GM19467 (cell line): ENCODE results near the gene ZNRF2.
"Not testable (repeated sequence)": the region's sequence is repeated elsewhere in the genome, so short reads cannot be mapped to it uniquely, and the experiment has no call there.

Source experiments
- ATAC-seq: cut with Tn5 transposase; IDR thresholded peaks from one replicate; pipeline ENCODE4 v1.9.1; 2021; ENCODE audit warnings: mild to moderate bottlenecking, moderate library complexity; ENCODE audit not compliant: unreplicated experiment

The ZNRF2 gene

DNA sequence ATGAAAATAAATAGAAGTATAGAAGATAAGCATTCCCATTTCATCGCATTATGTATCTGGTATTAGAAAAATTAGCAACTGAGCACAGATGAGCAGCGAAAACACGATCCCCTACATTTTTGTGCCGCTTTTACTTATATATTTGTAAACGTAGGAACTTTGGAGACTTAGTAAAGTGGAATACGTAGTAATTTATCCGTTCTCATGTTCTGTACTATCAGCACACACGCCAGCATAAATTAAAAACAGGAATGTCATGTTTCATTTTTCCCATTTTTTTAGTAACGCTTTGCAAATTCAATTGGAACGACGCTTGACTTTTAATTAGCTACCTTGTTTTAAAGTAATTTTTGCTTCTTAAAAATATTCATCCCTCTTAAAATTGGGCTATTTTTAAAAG, 2.4 kb downstream of the ZNRF2 start:
- ATAC-seq = no peak

DNA sequence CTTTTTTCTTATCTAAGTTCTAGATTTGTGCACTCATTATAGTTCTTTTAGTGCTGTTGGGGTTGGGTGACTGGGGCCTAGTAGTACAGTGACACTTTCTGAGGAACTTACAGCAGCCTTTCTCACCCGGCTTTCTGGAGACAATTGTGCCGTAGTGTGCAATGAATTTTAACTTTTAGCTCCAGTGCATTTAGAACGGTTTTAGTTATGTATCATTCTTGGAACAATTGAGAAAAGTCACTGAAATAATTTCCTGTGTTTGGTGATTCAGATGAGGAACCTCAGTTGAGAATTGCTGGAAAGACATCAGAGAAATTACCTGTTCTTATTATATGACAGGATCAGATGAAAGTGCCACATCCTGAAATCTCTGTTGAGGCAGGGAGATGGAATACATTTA, 3.2 kb downstream of the ZNRF2 start:
- ATAC-seq = not testable (repeated sequence)

DNA sequence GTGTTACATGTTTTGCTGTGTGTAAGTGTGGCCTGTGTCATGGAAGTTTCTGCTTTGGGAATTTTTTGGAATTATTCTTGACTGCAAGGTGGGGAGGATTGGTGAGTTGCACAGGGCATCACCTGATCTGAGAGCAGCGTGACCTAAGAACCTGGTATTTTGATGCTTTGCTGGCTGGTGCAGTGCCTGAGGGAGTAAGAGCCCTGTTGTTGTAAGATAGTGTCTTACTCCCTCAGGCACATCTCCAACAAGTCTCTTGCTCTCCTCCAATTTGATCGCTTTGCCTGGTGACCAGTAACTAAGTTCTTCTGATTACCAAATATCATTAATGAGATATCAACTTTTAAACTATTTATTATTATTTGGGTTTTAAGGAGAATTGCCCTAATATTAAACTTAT, 5.2 kb downstream of the ZNRF2 start:
- ATAC-seq = not testable (repeated sequence)

DNA sequence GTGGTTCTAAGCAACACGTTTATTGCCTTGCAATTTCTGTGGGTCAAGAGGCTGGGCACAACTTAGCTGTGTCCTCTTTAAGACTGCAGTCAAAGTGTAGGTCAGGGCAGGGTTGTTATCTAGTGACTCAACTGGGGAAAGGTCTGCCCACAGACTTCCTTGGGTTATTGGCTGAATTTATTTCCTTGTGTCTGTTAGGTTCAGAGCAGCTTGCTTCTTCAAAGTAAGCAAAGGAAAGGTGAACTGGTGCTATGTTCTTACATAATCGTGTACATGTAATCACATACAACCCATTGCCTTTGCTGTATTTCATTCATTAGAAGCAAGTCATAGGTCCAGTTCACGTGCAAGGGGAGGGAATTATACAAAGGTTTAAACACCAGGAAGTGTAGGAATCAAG, 5.9 kb downstream of the ZNRF2 start:
- not testable (repeated sequence) for ATAC-seq

DNA sequence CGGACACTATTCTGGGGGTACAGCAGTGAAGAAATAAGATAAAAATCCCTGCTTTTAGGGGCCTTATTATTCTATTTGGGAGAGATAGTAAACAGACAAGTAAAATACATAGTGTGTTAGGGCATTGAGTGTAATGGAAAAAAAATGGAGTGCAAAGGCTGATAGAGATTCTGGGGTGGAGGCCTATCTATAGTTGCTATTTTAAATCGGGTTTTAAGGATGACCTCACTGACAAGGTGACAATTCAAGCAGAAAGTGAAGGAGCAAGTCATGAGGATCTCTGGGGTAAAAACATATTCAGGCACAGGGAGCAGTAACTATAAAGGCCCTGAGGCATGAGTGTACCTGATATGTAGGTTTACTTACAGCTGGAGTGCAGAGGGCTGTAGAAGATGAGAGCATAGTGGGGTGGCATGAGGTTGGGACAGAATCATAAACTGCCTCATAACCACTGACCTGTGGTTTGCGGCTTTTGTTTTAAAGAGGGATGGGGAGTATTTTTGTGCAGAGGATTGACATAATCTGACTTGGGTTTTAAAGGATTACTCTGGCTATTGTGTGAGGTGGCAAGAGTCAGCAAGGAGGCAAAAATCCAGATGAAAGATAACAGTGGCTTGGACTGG, 8.1 kb downstream of the ZNRF2 start:
- ATAC-seq = not testable (repeated sequence)

DNA sequence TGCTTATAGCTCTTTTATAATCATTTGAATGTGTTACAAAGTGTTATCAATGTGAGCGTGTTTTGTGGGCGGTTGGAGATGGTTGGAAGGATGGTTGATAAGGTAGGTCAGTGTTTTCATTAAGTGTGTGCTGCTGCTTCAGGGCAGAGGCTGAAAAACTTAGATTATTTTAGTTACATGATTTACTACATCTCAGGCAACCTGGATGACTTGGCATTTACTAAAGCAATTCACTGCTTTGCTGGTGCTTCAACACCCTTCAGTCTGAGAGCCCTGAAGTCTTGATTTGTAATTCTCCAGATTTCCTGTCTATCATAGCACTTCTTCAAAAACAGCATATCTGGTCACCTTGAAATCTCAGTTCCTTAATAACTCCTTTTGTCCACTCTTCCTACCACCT, 11.9 kb downstream of the ZNRF2 start:
- not testable (repeated sequence) for ATAC-seq

DNA sequence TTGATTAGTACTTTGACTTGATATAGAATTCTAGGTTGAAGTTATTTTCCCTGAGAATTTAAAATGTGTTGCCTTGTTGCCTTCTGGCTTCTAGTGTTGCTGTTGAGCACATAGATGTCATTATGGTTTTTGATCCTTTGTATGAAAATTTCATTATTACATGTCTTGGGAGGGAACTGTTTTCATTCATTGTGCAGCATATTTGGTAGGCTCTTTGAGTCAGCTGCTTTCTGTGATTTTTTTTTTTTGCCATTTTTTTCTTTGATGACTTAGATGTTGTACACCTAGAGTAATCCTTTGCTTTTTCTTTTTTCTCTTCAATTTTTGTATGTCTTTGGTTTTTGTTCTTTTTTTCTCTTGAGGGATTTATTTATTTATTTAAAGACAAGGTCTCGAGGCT, 13.1 kb downstream of the ZNRF2 start:
- not testable (repeated sequence) for ATAC-seq

DNA sequence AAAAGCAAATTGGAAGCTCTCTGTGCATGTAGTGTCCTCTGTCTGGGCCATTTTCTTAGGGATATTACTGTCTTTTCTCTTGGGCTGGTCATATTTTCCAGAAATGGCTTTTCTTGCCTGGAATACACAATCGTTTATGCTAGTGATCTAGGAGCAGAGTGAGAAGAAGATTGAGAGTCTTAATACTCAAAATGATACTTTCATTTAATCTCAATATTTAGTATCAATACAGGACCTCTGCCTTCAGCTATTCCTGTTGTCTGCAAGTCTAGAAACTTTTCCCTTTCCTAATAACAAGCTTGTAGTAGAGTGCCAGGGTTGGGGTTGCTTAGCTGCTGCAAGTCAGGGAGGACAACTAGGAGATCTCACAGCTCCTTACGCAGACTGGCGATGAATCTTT, 14.0 kb downstream of the ZNRF2 start:
- not testable (repeated sequence) for ATAC-seq

DNA sequence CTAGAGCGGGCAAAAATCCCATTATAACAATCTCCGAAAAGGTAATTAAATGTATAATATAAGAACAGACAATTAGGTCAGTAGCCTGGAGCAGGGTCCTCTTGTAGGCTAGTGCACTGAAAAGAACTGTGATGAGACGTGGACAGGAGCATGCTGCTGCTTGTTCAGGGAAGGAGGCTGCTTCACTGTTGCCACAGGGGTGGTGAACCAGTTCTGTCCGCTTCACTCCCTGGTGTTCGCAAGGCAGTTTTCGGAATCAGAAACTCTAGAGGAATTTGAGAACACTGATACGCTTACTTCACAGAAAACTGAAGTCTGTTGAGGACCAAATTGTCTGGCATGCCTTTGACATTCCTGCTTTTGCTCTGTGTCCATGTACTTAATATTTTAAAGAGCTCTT, 17.4 kb downstream of the ZNRF2 start:
- no peak for ATAC-seq

DNA sequence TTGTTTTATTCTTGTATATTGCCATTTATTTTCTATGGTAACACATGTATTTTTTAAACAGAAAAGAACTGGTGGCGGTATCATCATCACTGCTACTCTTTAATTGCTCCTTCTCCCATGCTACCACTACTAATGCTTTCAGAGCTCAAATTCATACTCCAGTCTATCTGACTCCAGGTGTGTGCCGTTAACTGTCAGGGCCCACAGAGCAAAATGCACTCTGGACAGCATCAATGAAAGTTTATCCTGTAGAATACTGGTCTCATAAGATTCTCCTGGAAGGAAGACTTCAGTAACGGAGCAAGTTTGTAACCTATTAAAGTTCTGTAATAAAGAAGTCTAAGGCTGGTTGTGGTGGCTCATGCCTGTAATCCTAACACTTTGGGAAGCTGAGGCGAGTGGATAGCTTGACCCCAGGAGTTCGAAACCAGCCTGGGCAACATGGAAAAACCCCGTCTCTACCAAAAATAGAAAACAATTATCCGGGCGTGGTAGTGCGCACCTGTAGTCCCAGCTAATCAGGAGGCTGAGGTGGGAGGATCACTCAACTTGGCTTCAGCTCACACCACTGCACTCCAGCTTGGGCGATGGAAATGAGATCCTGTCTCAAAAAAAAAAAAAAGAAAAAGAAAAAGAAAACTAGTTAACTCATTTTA, 18.4 kb downstream of the ZNRF2 start:
- ATAC-seq = no peak

DNA sequence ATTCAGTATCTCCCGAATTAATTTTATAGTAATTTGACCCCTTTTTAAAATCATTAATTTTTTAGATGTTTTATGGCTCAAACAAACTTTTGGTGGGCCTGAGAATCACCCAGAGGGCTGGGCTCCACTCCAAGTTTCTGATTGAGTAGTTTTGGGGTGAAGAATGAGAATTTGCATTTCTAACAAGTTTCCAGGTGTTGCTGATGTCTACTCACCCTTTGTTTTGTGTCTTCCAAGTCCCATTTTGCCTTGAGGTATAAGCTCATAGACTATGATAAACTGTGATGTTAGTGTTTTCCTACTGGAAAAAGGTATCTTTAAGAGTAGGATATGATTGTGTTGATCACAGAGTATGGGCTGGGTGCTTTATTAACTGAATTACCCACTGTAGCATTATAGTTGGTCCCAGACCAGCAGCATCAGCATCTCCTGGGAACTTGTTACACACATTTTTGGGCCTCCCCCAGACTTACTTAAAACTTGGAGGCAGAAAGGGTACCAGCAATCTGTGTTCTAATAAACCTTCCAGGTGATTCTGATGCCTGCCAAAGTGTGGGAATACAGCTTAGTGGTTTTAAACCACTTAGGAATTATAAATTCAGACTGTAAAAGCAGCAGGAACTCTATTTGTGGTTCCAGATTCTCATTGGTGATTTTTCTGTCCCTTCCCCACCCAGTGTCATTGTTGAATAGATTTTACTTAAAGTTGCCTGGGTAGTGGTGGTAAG, 19.1 kb downstream of the ZNRF2 start:
- ATAC-seq = no peak

DNA sequence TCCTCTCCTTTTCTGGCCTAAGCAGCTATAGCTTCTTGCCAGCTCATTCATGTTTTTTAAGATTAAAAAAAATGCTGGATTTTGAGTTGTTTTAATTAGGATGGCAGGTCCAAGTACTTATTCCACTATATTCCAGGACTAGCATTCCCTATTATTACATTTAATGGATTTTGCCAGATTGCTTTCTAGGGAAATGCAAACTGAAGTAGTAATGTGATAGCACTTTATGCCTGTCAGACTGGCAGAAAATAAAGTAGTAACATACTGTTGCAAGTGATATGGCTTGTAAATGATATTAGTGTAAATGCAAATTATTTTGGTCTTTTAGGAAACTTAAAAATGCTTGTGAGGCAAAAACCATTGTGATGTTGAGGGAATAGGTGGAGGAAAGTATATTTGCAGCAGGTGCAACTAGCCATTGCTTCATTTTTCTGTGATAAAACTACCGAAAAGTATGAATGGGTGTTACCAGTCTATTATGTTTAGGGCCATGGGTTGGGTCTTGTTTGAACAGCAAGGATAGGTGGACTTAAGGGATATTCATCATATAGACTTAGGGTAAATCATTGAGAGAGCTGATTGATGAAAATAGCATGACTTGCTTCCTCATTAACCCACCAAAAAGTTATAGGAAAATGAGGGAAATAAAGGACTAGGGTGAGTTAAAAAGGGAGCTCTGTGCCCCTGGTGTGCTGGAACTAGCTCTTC, 19.9 kb downstream of the ZNRF2 start:
- ATAC-seq = no peak

DNA sequence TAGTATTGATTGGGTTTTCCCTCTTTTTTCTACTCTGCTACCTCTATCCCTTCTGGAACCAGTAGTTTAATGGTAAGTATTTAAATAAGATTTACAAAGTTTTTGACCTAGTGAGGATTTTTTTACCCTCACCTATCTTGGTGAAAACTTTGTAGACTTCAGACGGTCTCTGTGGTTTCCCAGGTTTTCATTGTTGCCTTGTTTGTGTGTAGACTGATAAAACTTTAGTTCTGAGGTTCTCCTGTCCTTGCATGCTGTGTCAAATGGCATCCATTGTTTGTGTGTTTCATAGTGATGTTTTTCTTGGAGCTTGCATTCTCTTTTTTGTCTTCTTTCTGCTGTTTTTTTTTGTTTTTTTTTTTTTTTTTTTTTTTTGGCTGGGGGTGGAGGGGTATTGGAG, 22.6 kb downstream of the ZNRF2 start:
- no peak for ATAC-seq

DNA sequence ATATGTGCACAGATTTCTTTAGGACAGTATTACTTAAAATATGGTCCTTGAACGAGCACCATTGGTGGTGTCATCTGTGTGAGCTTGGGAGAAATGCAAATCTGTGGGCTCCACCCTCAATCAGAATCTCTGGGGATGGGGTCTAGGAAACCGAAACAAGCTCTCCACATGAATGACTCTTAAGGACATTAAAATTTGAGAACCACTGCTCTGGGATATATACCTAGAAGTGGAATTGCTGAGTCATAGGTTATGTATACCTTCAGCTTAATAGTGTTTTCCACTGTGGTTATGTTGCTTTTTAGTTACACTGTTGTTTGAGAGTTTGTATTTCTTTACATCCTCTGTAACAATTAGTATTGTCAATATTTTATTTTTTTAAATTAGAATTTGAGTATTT, 24.0 kb downstream of the ZNRF2 start:
- no peak for ATAC-seq

DNA sequence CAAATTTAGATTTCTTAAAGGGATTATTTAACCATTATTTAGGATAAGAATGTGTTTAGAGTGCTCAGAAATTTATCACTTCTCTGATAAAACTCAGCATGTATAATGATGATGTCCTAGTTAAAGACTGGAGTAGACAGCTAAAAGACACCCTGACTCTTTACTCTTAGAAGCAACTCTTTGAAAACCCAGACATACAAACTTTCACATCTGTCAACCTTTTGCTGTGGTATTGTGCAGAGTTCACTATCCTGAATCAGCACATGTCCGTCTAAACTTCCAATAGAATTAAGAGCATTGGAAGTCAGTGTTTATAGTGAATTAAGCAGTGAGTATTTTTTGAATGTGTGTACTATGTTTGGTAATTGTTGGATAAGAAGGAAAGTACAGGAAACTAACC, 24.9 kb downstream of the ZNRF2 start:
- no peak for ATAC-seq

DNA sequence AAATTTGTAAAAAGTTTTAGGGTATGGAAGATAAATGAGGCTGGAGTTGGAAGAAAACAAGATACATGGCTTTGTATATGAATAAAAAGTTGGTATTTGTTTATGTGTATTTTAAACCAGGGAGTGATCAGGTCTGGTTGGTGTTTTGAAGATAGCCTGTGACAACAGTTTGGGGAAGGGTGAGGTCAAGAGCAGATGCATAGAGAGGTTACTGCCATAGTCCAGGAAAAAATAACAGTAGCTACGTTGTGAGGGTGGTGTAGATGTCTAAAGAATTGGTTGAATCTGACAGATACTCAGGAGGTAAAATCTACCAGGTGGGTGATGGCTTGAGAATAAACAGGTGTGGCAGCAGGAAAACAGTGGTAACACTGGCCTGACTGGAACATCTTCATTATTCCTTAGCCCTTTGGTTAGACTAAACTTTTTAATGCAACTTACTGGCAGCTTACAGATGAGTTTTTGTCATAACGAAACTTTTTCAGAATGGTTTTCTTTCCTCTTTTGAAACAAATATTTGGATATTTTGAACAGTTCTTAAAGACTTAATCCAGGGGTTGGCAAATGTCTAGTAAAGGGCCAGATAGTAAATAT, 25.5 kb downstream of the ZNRF2 start:
- no peak for ATAC-seq

DNA sequence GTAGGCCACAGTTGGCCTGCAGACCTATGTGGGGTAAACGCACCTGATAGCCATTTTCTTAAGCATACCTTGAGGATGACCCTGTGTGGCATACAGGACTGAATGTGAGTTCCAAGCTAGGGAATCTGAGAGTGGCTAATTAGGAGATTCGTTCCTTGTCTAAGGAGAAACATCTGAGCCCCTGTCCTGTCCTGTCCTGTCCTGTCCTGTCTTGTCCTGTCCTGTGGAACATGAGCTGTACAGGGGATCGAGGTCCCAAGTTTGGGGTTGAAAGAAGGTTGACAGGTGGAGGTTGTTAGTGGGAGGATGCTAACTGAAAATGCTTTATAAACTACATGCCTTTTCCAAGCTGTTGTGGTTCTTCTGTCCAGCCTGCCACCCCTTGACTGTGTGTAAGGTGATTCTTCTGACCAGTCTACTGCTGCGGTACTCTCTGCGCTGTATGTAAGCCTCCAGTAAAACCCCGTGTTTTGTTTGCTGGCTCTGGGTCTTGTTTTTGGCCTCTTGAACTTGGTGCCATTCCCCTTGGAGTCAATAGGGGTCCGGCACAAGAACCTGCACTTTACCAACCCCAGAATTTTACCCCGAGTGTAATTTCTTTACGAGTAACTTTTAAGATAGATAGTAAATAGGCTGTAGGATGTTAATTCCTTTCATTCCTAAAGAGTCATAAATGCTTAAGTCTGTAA, 26.4 kb downstream of the ZNRF2 start:
- ATAC-seq = no peak

DNA sequence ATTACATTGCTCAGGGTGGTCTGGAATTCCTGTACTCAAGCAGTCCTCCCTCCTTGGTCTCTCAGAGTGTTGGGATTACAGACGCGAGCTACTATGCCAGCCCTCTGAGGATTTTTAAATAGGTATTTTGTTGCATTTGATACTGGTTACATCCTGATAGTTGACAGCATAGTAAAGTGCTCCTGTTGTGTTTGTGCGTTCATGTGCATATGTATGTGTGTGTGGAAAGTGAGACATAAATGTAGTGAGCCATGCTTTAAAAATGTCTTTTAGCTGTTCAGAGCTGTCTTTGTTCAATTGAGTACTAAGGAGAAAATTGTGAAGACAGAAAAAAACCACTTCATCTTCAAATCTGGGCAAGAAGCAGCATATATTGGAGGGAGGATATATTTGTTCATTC, 27.8 kb downstream of the ZNRF2 start:
- no peak for ATAC-seq

DNA sequence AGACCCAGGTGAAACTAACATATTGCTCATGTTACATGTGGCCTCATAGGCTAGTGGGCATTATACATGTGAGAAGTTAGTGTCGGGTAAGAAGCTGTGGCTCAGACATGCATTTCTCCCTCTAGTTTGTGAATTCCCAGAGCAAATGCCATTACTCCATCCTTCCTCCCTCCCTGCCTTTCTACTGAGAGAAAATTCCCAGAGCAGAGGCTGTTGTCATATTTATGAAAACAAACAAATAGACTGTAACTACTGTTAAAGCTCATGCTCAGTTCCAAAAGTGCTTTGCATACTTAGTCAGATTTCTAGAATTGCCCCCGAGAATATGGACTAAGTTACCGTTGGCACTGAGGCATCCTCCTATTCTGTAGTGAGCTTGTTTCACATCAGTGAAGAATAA, 29.0 kb downstream of the ZNRF2 start:
- ATAC-seq = no peak

DNA sequence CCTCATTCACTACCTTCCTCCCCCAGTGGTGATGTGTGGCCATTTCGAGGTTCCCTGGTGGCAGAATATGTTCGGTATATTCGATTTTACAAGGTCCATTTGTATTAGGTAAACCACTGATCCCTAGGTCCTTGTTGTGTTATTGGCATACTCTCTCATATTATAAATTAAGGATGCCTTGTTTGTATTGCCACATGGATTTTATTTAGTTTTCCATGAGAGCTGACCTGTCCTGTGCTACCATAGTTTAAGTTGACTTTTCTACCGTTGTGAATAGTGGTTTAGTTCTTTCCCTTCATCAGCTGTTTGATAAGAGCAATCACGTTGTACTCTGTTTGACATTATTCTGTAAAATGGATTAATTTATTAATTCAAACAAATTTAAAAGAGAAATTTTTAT, 29.4 kb downstream of the ZNRF2 start:
- no peak for ATAC-seq

DNA sequence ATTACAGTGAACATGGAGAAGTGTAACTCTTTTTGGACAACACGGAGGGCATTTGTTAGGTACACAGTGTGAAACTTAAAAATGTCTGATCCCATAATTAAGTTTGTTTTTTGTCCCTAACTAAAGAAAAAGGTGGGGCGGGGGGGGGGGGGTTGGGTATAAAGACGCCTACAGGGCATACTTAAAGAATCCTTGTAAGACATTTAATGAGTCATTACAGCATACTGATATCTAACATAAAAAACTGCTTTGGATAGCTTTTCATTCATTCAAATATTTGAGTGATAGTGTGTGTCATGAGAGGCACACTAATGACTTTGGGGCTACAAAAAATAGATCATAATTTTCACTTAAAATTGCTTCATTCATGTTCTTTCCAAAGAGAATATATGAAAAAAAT, 31.2 kb downstream of the ZNRF2 start:
- ATAC-seq = no peak
